GM12801 (cell line): ENCODE data around the gene TRAF7.

ENCODE experiments used
- CTCF ChIP-seq: IDR thresholded peaks from one replicate; pipeline ENCODE4 v1.5.1; 2011; ENCODE audit warnings: control low read depth; ENCODE audit not compliant: insufficient read length; ENCODE audit errors: extremely low read depth

TRAF7 gene

GRCh38 chr16:2172688-2173335, 17.2 kb downstream of the TRAF7 start:
- no peak for TF ChIP-seq CTCF

GRCh38 chr16:2173366-2173765, 17.8 kb downstream of the TRAF7 start:
- no peak for TF ChIP-seq CTCF

GRCh38 chr16:2173916-2174315, 18.3 kb downstream of the TRAF7 start:
- TF ChIP-seq CTCF: no peak

GRCh38 chr16:2174396-2175131, 19.0 kb downstream of the TRAF7 start:
- TF ChIP-seq CTCF: no peak

- TF ChIP-seq CTCF: no peak
These were observed 19.9 kb downstream of the TRAF7 start for GRCh38 chr16:2175454-2175853.

- TF ChIP-seq CTCF: no peak
These were observed 20.5 kb downstream of the TRAF7 start for GRCh38 chr16:2176047-2176446.

GRCh38 chr16:2177101-2177500, 21.5 kb downstream of the TRAF7 start:
- TF ChIP-seq CTCF: no peak
